Naive thymus-derived CD4-positive, alpha-beta T cell (primary cell): Measurements from ENCODE around the gene LPCAT4. TPM values are rescaled to one million over a fixed set of nuclear protein-coding genes. Genes with fewer than 3 reads are reported as not detected.

Experiments used
- ATAC-seq: fragments of 150-1000 bp; cut with Tn5 transposase; 2 replicates; pipeline ENCODE4 v1.10.0; 2021; ENCODE audit warnings: mild to moderate bottlenecking, moderate library complexity
- CTCF ChIA-PET: fragments of 350-600 bp; sonication (Branson Sonifier 250); formaldehyde crosslinking; loops from one replicate; lab custom pipeline; 2021; ENCODE audit warnings: antibody characterized with exemption; lab: Charles Lee
- POLR2A ChIA-PET: fragments of 350-600 bp; sonication (Branson Sonifier 250); formaldehyde crosslinking; loops from one replicate; lab custom pipeline; 2021; ENCODE audit warnings: antibody characterized with exemption, inconsistent platforms; lab: Charles Lee
- DNase-seq, 9 donors: peaks; one replicate each; pipeline versions ENCODE4 v3.0.0 to v3.0.0-alpha.2; 2020 to 2022; ENCODE audit warnings: mixed read lengths in 1 of 9
- H3K27ac ChIP-seq: one replicate; pipeline ENCODE4 v1.7.0; 2013; ENCODE audit warnings: mild to moderate bottlenecking, low read depth, low read length, moderate library complexity
- H3K27me3 ChIP-seq, 2 donors: one replicate each; pipeline ENCODE4 v1.7.0; 2013; ENCODE audit warnings: low read length in 2 of 2, mild to moderate bottlenecking in 2 of 2, moderate library complexity in 2 of 2; ENCODE audit not compliant: control insufficient read depth in 2 of 2, insufficient read depth in 2 of 2
- H3K36me3 ChIP-seq, 3 experiments: 1 replicate in 2 of 3; 2 replicates in 1 of 3; pipeline ENCODE4 v1.7.0; 2013; ENCODE audit warnings: low read length in 3 of 3, mild to moderate bottlenecking in 3 of 3, moderate library complexity in 1 of 3; ENCODE audit not compliant: insufficient read depth in 3 of 3, control insufficient read depth in 2 of 3
- H3K4me1 ChIP-seq, 2 donors: one replicate each; pipeline ENCODE4 v1.7.0; 2013; ENCODE audit warnings: low read length in 2 of 2, mild to moderate bottlenecking in 2 of 2, moderate library complexity in 1 of 2; ENCODE audit not compliant: control insufficient read depth in 2 of 2, insufficient read depth in 2 of 2
- H3K4me3 ChIP-seq: 2 replicates; pipeline ENCODE4 v1.7.0; 2013; ENCODE audit warnings: mild to moderate bottlenecking, low read length
- H3K9me3 ChIP-seq, 3 experiments: 1 replicate in 2 of 3; 2 replicates in 1 of 3; pipeline ENCODE4 v1.7.0; 2013; ENCODE audit warnings: low read length in 3 of 3; ENCODE audit not compliant: control insufficient read depth in 2 of 3
- H3K27ac Mint-ChIP-seq, 9 donors: one replicate each; pipeline ENCODE4 v1.8.0; 2020 to 2022; ENCODE audit warnings: mixed read lengths in 9 of 9, mild to moderate bottlenecking in 8 of 9, moderate library complexity in 5 of 9, inconsistent platforms in 2 of 9
- H3K27me3 Mint-ChIP-seq, 5 donors: one replicate each; pipeline ENCODE4 v1.8.0; 2021 to 2022; ENCODE audit warnings: mixed read lengths in 5 of 5, mild to moderate bottlenecking in 1 of 5
- H3K36me3 Mint-ChIP-seq, 5 donors: one replicate each; pipeline ENCODE4 v1.8.0; 2020 to 2022; ENCODE audit warnings: mixed read lengths in 5 of 5, mild to moderate bottlenecking in 3 of 5, inconsistent platforms in 1 of 5
- H3K4me1 Mint-ChIP-seq, 7 donors: one replicate each; pipeline ENCODE4 v1.8.0; 2020 to 2022; ENCODE audit warnings: mixed read lengths in 7 of 7, mild to moderate bottlenecking in 3 of 7, inconsistent platforms in 1 of 7
- H3K4me3 Mint-ChIP-seq, 10 donors: one replicate each; pipeline ENCODE4 v1.8.0; 2020 to 2022; ENCODE audit warnings: mild to moderate bottlenecking in 10 of 10, mixed read lengths in 10 of 10, moderate library complexity in 6 of 10, inconsistent platforms in 2 of 10
- H3K9me3 Mint-ChIP-seq, 11 donors: one replicate each; pipeline ENCODE4 v1.8.0; 2020 to 2022; ENCODE audit warnings: mixed read lengths in 11 of 11, mild to moderate bottlenecking in 4 of 11, inconsistent platforms in 1 of 11, moderate library complexity in 1 of 11
- intact Hi-C, 2 donors: fragments of 100-400 bp; cut with micrococcal nuclease; formaldehyde crosslinking; loops; one replicate each; pipeline ENCODE4 v1.15.1; 2023
- polyA plus RNA-seq, 2 donors: library from polyadenylated mRNA; unstranded; fragments of 300-500 nt; fragmentation: Illumina TruSeq; gene quantifications; one replicate each; pipeline ENCODE4 v1.2.3, GENCODE V29; 2021
- total RNA-seq, 6 experiments: library from RNA in 5 of 6; stranded (reverse) in 5 of 6; gene quantifications; 1 replicate in 5 of 6; 2 replicates in 1 of 6; pipeline ENCODE4 v1.2.3 and lab custom pipeline; 2021 to 2026

LPCAT4 gene
- total and polyA plus RNA-seq, 7 experiments from 2014 or later = 10.8 to 95.5 (median 46.5) TPM

DNA sequence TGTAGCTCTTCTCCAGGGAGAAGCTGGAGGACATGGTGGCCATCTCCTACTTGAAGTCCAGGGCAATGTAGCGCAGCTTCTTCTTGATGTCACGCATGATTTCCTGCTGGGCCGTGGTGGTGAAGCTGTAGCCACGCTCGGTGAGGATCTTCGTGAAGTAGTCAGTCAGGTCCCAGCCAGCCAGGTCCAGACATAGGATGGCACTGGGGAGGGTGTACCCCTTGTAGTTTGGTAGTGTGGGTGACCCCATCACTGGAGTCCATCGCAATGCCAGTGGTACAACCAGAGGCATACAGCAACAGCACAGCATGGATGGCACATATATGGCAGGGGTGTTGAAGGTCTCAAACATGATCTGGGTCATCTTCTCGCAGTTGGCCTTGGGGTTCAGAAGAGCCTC, 7.0 kb upstream of the LPCAT4 start:
- POLR2A ChIA-PET = no interaction called here
- CTCF ChIA-PET = no interaction called here
- H3K4me1 Mint-ChIP-seq = peaks cover 0 to 12% (median 0%) of the 10 kb centered on the region in 7 donors
- peak overlapping the region in 1 of 9 donors; percentile 36 for H3K27ac Mint-ChIP-seq
- ATAC-seq (no peak), DNase-seq (no peak)
- Histone ChIP-seq H3K4me1 (no peaks in the 10 kb centered on the region), H3K27me3 (no peaks in the 10 kb centered on the region), H3K27ac (no peak overlapping the region), H3K36me3 (no peaks in the 10 kb centered on the region), H3K4me3 (no peak overlapping the region), H3K9me3 (no peaks in the 10 kb centered on the region)
- peaks cover 0 to 13% (median 0%) of the 10 kb centered on the region in 5 donors for H3K36me3 Mint-ChIP-seq
- peaks cover 0 to 4% (median 0%) of the 10 kb centered on the region in 11 donors for H3K9me3 Mint-ChIP-seq
- H3K4me3 Mint-ChIP-seq = no peak overlapping the region
- intact Hi-C loops = loop anchor here in 1 of 2 donors (10.0 kb wide), 1 partner anchor 1191 kb away; no protein-coding TSS in a partner anchor
- no peaks in the 10 kb centered on the region for H3K27me3 Mint-ChIP-seq

DNA sequence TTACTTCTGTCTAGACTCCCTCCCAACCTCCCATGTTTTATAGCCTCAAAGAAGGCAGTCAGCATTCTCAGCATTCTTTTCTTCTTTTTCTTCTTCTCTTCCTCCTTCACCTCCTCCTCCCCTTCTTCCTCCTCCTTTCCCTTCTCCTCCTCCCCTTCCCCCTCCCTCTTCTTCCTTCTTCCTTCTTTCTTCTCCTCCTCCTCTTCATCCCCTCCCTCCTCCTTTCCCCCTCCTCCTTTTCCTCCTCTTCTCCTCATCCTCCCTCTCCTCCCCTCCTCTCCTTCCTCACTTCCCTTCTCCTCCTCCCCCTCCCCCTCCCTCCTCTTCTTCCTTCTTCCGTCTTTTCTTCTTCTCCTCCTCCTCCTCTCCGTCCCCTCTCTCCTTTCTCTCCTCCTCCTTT, 3.6 kb upstream of the LPCAT4 start:
- H3K27me3 ChIP-seq = no peaks in the 10 kb centered on the region
- H3K4me1 Mint-ChIP-seq = peaks cover 5 to 34% (median 16%) of the 10 kb centered on the region in 7 donors
- no peak for ATAC-seq
- intact Hi-C loops = loop anchor here in 1 of 2 donors (10.0 kb wide), 1 partner anchor 1194 kb away; no protein-coding TSS in a partner anchor
- peak overlapping the region in 5 of 9 donors; percentile 58 to 81 (median 72) for H3K27ac Mint-ChIP-seq
- no peaks in the 10 kb centered on the region for H3K9me3 ChIP-seq
- peaks cover 0 to 4% (median 0%) of the 10 kb centered on the region in 11 donors for H3K9me3 Mint-ChIP-seq
- no peak overlapping the region for H3K27ac ChIP-seq
- H3K27me3 Mint-ChIP-seq = no peaks in the 10 kb centered on the region
- H3K4me1 ChIP-seq = peaks cover 11 to 13% of the 10 kb centered on the region in 2 donors
- H3K36me3 ChIP-seq = peaks cover 0 to 4% (median 0%) of the 10 kb centered on the region in 3 experiments
- POLR2A ChIA-PET = no interaction called here
- peaks cover 0 to 14% (median 0%) of the 10 kb centered on the region in 5 donors for H3K36me3 Mint-ChIP-seq
- DNase-seq = no peak
- no peak overlapping the region for H3K4me3 Mint-ChIP-seq
- H3K4me3 ChIP-seq = no peak overlapping the region
- CTCF ChIA-PET = no interaction called here

DNA sequence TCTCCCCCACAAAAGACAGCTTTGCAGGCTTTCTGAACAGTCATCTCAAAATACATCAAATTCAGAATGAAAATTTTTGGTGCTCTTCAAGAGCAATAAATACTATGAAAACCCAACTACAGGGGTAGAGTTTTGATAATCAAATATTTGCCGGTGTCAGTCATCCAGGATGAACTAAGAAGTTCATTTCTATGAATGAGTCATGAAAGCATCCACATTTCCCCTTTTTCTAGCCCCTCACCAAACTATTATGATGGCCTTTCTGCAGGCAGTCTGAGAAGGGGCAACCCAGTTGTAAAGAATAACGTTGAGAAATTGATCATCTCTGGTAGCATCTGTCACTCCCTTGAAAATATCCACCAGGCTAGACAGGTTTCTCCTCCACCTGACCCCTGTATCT, 3.1 kb upstream of the LPCAT4 start:
- intact Hi-C loops = loop anchor here in 1 of 2 donors (10.0 kb wide), 1 partner anchor 1195 kb away; no protein-coding TSS in a partner anchor
- H3K36me3 ChIP-seq = peaks cover 0 to 4% (median 0%) of the 10 kb centered on the region in 3 experiments
- DNase-seq (no peak), ATAC-seq (no peak)
- CTCF ChIA-PET = no interaction called here
- H3K27ac ChIP-seq = no peak overlapping the region
- POLR2A ChIA-PET = interaction anchor here (0.6 kb wide), 1 partner anchor 8 kb away, joined by 6 read pairs; no protein-coding TSS in a partner anchor
- H3K27me3 ChIP-seq = no peaks in the 10 kb centered on the region
- H3K9me3 ChIP-seq = no peaks in the 10 kb centered on the region
- no peak overlapping the region for H3K4me3 ChIP-seq
- Mint-ChIP-seq H3K9me3 (peaks cover 0 to 4% (median 0%) of the 10 kb centered on the region in 11 donors), H3K27ac (peak overlapping the region; percentile 38 to 81 (median 65)), H3K4me3 (peak overlapping the region in 3 of 10 donors; percentile 4 to 13 (median 8)), H3K36me3 (peaks cover 0 to 14% (median 0%) of the 10 kb centered on the region in 5 donors), H3K27me3 (no peaks in the 10 kb centered on the region), H3K4me1 (peaks cover 5 to 39% (median 22%) of the 10 kb centered on the region in 7 donors)
- H3K4me1 ChIP-seq = peaks cover 13 to 17% of the 10 kb centered on the region in 2 donors

DNA sequence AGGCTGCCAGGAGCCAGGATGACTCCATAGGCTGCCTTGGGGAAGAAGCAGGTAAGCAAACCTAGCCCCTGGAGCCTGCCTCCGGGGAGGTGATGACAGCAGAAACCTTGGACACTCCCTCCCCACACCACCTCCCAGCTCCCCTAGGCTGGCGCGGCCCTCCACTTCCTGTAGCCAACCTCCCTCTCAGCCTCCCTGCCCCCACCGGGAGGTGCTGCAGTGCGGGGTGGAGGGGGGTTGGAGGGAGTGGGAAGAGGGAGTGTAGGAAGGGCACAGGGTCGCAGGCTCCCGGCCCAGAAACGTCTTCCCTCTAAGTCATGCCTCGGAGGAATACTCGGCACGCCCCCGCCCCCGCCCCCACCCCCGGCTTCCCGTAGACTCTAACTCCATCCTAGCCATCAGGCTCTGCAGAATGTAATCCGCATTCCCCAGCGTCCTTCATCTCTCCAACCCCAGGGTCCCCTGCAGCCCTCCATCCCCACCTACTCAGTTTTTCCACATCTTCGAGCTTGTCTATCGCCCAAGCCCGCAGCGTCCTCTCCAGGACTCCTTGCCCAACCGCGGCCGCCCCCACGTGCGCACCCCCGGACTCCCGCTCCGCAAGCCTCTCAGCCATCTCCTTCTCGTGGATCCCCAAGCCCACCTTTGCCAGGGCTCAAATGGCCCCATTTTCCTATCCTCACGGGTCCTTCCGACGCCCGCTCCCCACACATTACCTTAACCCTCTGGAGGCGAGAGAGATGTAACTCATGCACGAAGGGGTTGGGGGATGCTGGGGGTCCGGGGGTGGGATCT, 528 bp downstream of the LPCAT4 start:
- Histone ChIP-seq H3K36me3 (peaks cover 0 to 21% (median 0%) of the 10 kb centered on the region in 3 experiments), H3K27me3 (no peaks in the 10 kb centered on the region), H3K4me3 (peak overlapping the region; percentile 82), H3K4me1 (peaks cover 13 to 17% of the 10 kb centered on the region in 2 donors), H3K27ac (peak overlapping the region; percentile 68), H3K9me3 (no peaks in the 10 kb centered on the region)
- H3K9me3 Mint-ChIP-seq = peaks cover 0 to 2% (median 0%) of the 10 kb centered on the region in 11 donors
- POLR2A ChIA-PET = interaction anchor here (1.0 to 5.1 kb wide), 12 partner anchors 8 to 328 kb away, joined by 3 to 49 read pairs (median 10); partner anchors contain the start of genes AVEN, EMC4, GOLGA8B and NOP10
- DNase-seq (peak in 8 of 9 donors; percentile 22 to 66 (median 34)), ATAC-seq (peak; percentile 0)
- peak overlapping the region; percentile 94 to 99 (median 96) for H3K4me3 Mint-ChIP-seq
- peaks cover 5 to 44% (median 27%) of the 10 kb centered on the region in 7 donors for H3K4me1 Mint-ChIP-seq
- H3K27me3 Mint-ChIP-seq = no peaks in the 10 kb centered on the region
- peaks cover 0 to 18% (median 5%) of the 10 kb centered on the region in 5 donors for H3K36me3 Mint-ChIP-seq
- CTCF ChIA-PET = interaction anchor here (0.6 to 3.5 kb wide), 19 partner anchors 12 to 309 kb away, joined by 3 to 68 read pairs (median 4); partner anchors contain the start of genes EMC4, GOLGA8B, NOP10 and NUTM1
- intact Hi-C loops = loop anchor here (1.0 to 10.0 kb wide), 18 partner anchors 23 to 622 kb away; partner anchors contain the start of genes EMC7 (in 2 of the 2), GOLGA8B (in 2 of the 2), KATNBL1 (in 2 of the 2) and NOP10 (in 2 of the 2)
- peak overlapping the region; percentile 83 to 94 (median 88) for H3K27ac Mint-ChIP-seq

DNA sequence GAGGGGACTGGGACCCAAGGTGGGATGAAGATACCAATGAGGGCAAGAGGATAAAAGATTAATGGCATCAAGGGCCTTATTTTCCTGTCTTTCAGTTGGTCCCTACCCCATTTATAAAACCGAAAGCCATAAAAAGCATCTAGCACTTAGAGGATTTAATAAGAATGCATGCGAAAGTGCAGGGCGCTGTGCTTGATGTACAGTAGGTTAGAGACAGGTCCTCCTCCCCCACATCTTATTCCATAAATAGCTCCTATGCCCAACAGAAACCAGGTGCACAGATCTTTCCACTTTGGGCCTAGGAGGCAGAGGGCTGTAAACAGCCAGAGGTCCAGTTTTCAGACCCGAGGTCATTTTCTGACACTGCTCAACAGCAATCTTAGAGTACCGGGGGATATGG, 1.2 kb downstream of the LPCAT4 start:
- H3K9me3 ChIP-seq = no peaks in the 10 kb centered on the region
- no peaks in the 10 kb centered on the region for H3K27me3 ChIP-seq
- Mint-ChIP-seq H3K4me3 (peak overlapping the region; percentile 94 to 99 (median 96)), H3K27ac (peak overlapping the region; percentile 38 to 94 (median 86)), H3K36me3 (peaks cover 0 to 20% (median 10%) of the 10 kb centered on the region in 5 donors), H3K27me3 (no peaks in the 10 kb centered on the region), H3K9me3 (peaks cover 0 to 2% (median 0%) of the 10 kb centered on the region in 11 donors), H3K4me1 (peaks cover 5 to 44% (median 27%) of the 10 kb centered on the region in 7 donors)
- ATAC-seq = no peak
- H3K4me1 ChIP-seq = peaks cover 13 to 17% of the 10 kb centered on the region in 2 donors
- ChIA-PET CTCF (interaction anchor here (0.8 to 3.5 kb wide), 4 partner anchors 21 to 125 kb away, joined by 3 to 68 read pairs (median 16); partner anchors contain the start of genes NOP10, NUTM1 and SLC12A6), POLR2A (interaction anchor here (0.6 to 5.1 kb wide), 7 partner anchors 11 to 143 kb away, joined by 3 to 49 read pairs (median 3); partner anchors contain the start of genes NOP10, NUTM1 and SLC12A6)
- H3K4me3 ChIP-seq = peak overlapping the region; percentile 82
- H3K36me3 ChIP-seq = peaks cover 0 to 27% (median 0%) of the 10 kb centered on the region in 3 experiments
- peak overlapping the region; percentile 68 for H3K27ac ChIP-seq
- intact Hi-C loops = loop anchor here (2.0 to 10.0 kb wide), 3 partner anchors 121 to 603 kb away; partner anchors contain the start of genes AQR (in 1 of the 2) and AVEN (in 1 of the 2)
- DNase-seq = peak in 1 of 9 donors; percentile 5
